ENCODE data around the gene C2orf69. TPM values are rescaled to one million over a fixed set of nuclear protein-coding genes. Genes with fewer than 3 reads are reported as not detected.
A peak's percentile ranks its signal among the peaks of the same experiment; 100 is the strongest.

Gene C2orf69
- total RNA-seq, 1 experiment from 2014 or later, result 15.0 TPM

DNA sequence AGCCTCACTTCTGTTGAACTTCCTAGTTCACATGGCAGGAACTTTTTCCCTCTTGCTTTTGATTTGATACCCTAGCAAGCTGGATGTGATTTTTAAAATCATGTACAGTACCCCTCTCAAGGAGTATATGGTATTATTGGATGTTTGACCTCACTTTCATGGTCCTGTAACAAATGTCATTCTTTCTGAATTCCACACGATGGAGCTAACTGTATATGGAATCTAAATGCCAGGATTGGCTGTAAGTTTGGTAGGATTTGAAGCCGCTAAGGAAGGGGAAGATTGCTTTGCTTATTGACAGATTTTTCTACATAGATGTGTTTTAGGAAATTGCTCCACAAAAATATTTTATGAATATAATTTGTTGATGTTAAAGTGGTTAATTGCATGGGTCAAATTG lies 62.6 kb downstream of the C2orf69 start:
- ATAC-seq, result peak; percentile 39
- H3K9me3 ChIP-seq (ENCODE audit: low read length), result no peaks in the 10 kb centered on the region
- H4K20me1 ChIP-seq (ENCODE audit: low read length), result no peaks in the 10 kb centered on the region
- H3K9me2 ChIP-seq (replicated peaks; ENCODE audit: low read length), result no peaks in the 10 kb centered on the region
- DNase-seq, result peak; percentile 50
- no TSS peak for BruUV-seq (replicated peaks)
- intact Hi-C loops (cut with micrococcal nuclease), result loop anchor here (1.0 to 5.0 kb wide), 3 partner anchors 554 to 730 kb away; partner anchors contain the start of gene SGO2
- no peak overlapping the region for H3K27ac ChIP-seq (ENCODE audit: low read length)
- peaks cover 15% of the 10 kb centered on the region for H3K4me1 ChIP-seq (ENCODE audit: insufficient read depth, low read length)
- H3K27me3 ChIP-seq (ENCODE audit: low read length), result no peaks in the 10 kb centered on the region
- H3F3A ChIP-seq (ENCODE audit: low read length, unreplicated experiment), result no peaks in the 10 kb centered on the region
- TF ChIP-seq EZH2phosphoT487 (IDR thresholded peaks at IDR 0.05; ENCODE audit: borderline replicate concordance, low read length), result no peak
- TF ChIP-seq, protein P1, sequence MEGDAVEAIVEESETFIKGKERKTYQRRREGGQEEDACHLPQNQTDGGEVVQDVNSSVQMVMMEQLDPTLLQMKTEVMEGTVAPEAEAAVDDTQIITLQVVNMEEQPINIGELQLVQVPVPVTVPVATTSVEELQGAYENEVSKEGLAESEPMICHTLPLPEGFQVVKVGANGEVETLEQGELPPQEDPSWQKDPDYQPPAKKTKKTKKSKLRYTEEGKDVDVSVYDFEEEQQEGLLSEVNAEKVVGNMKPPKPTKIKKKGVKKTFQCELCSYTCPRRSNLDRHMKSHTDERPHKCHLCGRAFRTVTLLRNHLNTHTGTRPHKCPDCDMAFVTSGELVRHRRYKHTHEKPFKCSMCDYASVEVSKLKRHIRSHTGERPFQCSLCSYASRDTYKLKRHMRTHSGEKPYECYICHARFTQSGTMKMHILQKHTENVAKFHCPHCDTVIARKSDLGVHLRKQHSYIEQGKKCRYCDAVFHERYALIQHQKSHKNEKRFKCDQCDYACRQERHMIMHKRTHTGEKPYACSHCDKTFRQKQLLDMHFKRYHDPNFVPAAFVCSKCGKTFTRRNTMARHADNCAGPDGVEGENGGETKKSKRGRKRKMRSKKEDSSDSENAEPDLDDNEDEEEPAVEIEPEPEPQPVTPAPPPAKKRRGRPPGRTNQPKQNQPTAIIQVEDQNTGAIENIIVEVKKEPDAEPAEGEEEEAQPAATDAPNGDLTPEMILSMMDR (conservative IDR thresholded peaks at IDR 0.05; ENCODE audit: low read depth, low read length), result peak; percentile 82
- H2AFZ ChIP-seq (ENCODE audit: low read length), result no peak overlapping the region
- ChIA-PET POLR2A (ENCODE audit: unreplicated experiment) (interaction anchor here (0.6 kb wide), 1 partner anchor 552 kb away, joined by 3 read pairs; no protein-coding TSS in a partner anchor), CTCF (interaction anchor here (0.6 kb wide), 1 partner anchor 584 kb away, joined by 5 read pairs; no protein-coding TSS in a partner anchor)
- H3K4me3 ChIP-seq (ENCODE audit: low read length), result no peak overlapping the region
- no peaks in the 10 kb centered on the region for H3K79me2 ChIP-seq (ENCODE audit: low read length)
- no peak overlapping the region for H3K9ac ChIP-seq (ENCODE audit: low read length)
- H3K4me2 ChIP-seq (ENCODE audit: low read length), result no peak overlapping the region
- H3K36me3 ChIP-seq (ENCODE audit: low read depth, low read length), result peaks cover 6% of the 10 kb centered on the region; the same call in 1 of the 2 replicates

DNA sequence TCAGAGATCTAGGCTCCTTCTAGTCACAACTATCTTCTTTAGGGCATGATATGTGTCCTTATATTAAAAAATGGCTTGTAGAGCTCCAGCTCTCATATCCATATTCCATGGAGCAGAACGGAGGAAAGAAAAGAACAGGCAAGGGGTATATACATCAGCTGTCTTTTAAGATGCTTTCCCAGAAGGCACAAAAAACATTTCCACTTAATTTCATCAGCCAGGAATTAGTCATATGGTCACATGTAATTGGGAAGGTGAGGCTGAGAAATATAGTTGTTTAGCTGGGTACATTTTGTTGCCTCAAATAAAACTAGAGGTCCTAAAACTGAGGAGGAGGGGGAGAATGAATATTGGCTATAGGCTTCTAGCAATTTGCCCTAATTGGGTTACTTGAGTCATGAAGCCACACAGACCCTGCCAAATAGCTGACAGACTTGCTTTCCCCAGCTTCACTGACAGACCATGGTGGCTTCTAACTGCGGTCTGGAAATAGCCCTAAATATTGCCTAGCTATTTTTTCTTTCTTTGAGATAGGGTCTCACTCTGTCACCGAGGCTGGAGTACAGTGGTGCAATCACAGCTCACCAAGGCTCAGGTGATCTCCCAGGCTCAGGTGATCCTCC lies 64.3 kb downstream of the C2orf69 start:
- Histone ChIP-seq H3K27me3 (ENCODE audit: low read length) (no peaks in the 10 kb centered on the region), H3K4me1 (ENCODE audit: insufficient read depth, low read length) (peaks cover 26% of the 10 kb centered on the region), H3K9me2 (replicated peaks; ENCODE audit: low read length) (no peaks in the 10 kb centered on the region), H4K20me1 (ENCODE audit: low read length) (no peaks in the 10 kb centered on the region), H3K36me3 (ENCODE audit: low read depth, low read length) (peaks cover 6% of the 10 kb centered on the region; the same call in 1 of the 2 replicates), H3K27ac (ENCODE audit: low read length) (no peak overlapping the region), H3K4me3 (ENCODE audit: low read length) (no peak overlapping the region), H2AFZ (ENCODE audit: low read length) (no peak overlapping the region), H3K9ac (ENCODE audit: low read length) (no peak overlapping the region), H3F3A (ENCODE audit: low read length, unreplicated experiment) (no peaks in the 10 kb centered on the region), H3K4me2 (ENCODE audit: low read length) (no peak overlapping the region), H3K9me3 (ENCODE audit: low read length) (no peaks in the 10 kb centered on the region), H3K79me2 (ENCODE audit: low read length) (no peaks in the 10 kb centered on the region)
- ChIA-PET CTCF (interaction anchor here (0.9 kb wide), 1 partner anchor 508 kb away, joined by 5 read pairs; no protein-coding TSS in a partner anchor), POLR2A (ENCODE audit: unreplicated experiment) (interaction anchor here (0.5 to 0.6 kb wide), 2 partner anchors 330 to 433 kb away, joined by 3 to 5 read pairs; no protein-coding TSS in a partner anchor)
- DNase-seq (no peak), ATAC-seq (no peak; the same call in 1 of the 2 replicates)
- TSS peak; percentile 71 for BruUV-seq (replicated peaks)
- intact Hi-C loops (cut with micrococcal nuclease), result loop anchor here (5.0 kb wide), 1 partner anchor 432 kb away; no protein-coding TSS in a partner anchor
- TF ChIP-seq, protein P1 (conservative IDR thresholded peaks at IDR 0.05; ENCODE audit: low read depth, low read length), result no peak
- TF ChIP-seq EZH2 (IDR thresholded peaks at IDR 0.05; ENCODE audit: low read length, unreplicated experiment), result no peak
- TF ChIP-seq EZH2phosphoT487 (IDR thresholded peaks at IDR 0.05; ENCODE audit: borderline replicate concordance, low read length), result no peak

Other genes with a start within 250 kb of the C2orf69 start
- 0.11 and 0.52 TPM in 2 replicates for gene FTCDNL1, start 60.1 kb upstream of the C2orf69 start, total RNA-seq (2014; rRNA removed)
- gene TYW5, start 44.2 kb downstream of the C2orf69 start, total RNA-seq (2014; rRNA removed), result 5.4 and 9.0 TPM in 2 replicates
- 44.7 and 49.2 TPM in 2 replicates for gene MAIP1, start 44.3 kb downstream of the C2orf69 start, total RNA-seq (2014; rRNA removed)